ENCODE results near the gene BRI3BP.
"Not testable (repeated sequence)": the region's sequence is repeated elsewhere in the genome, so short reads cannot be mapped to it uniquely, and the experiment has no call there.

BRI3BP gene

DNA sequence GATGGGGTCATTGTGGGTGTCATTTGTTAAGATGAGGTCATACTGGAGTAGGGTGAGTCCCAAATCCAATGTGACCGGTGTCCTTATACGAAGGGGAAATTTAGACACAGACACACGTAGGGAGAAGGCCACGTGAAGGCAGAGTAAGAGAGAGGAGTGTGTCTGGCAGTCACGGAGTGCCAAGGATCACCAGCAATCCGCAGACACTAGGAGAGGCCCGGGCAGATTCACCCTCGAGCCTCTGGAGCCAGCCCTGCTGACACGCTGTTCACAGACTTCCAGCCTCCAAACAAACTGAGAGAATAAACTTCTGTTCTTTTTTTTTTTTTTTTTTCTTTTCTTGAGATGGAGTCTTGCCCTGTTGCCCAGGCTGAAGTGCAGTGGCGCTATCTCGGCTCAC lies 24.9 kb downstream of the BRI3BP start:
- Histone ChIP-seq H3K4me1 (ENCODE audit: control insufficient read depth, insufficient read depth, low read length) (no peaks in the 10 kb centered on the region), H3K4me3 (ENCODE audit: insufficient read depth, low read depth, low read length) (no peak overlapping the region), H3K27me3 (ENCODE audit: control insufficient read depth, insufficient read depth, low read length, poor library complexity, severe bottlenecking) (no peaks in the 10 kb centered on the region), H3K27ac (ENCODE audit: insufficient read depth, low read depth, low read length, poor library complexity, severe bottlenecking) (no peak overlapping the region), H3K9me3 (ENCODE audit: control insufficient read depth, low read length) (no peaks in the 10 kb centered on the region), H3K36me3 (ENCODE audit: control insufficient read depth, insufficient read depth, low read length) (peaks cover 6% of the 10 kb centered on the region)
- 91 to 94% methylated on average over 11 of the region's 11 CpGs for WGBS, 2 experiments

- no peaks in the 10 kb centered on the region for H3K27me3 ChIP-seq (ENCODE audit: control insufficient read depth, insufficient read depth, low read length, poor library complexity, severe bottlenecking)
- H3K36me3 ChIP-seq (ENCODE audit: control insufficient read depth, insufficient read depth, low read length) = peaks cover 7% of the 10 kb centered on the region
- no peak overlapping the region for H3K27ac ChIP-seq (ENCODE audit: insufficient read depth, low read depth, low read length, poor library complexity, severe bottlenecking)
- H3K9me3 ChIP-seq (ENCODE audit: control insufficient read depth, low read length) = no peaks in the 10 kb centered on the region
- 94 to 95% methylated on average over 9 of the region's 9 CpGs for WGBS, 2 experiments
- H3K4me3 ChIP-seq (ENCODE audit: insufficient read depth, low read depth, low read length) = no peak overlapping the region
- no peaks in the 10 kb centered on the region for H3K4me1 ChIP-seq (ENCODE audit: control insufficient read depth, insufficient read depth, low read length)
These were observed 27.7 kb downstream of the BRI3BP start for GRCh38 chr12:125021096-125021495.

DNA sequence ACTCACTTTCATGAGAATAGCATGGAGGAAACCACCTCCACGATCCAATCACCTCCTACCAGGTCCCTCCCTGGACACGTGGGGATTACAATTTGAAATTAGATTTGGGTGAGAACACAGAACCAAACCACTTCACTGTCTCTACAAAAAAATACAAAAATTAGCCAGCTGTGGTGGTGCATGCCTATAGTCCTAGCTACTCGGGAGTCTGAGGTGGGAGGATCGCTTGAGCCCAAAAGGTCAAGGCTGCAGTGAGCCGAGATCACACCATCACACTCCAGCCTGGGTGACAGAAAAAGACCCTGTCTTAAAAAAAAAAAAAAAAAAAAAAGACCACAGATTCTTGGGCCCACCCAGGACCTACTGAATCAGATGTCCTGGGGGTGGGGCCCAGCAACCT lies 28.3 kb downstream of the BRI3BP start:
- Histone ChIP-seq H3K4me1 (ENCODE audit: control insufficient read depth, insufficient read depth, low read length) (no peaks in the 10 kb centered on the region), H3K4me3 (ENCODE audit: insufficient read depth, low read depth, low read length) (no peak overlapping the region), H3K9me3 (ENCODE audit: control insufficient read depth, low read length) (no peaks in the 10 kb centered on the region), H3K27me3 (ENCODE audit: control insufficient read depth, insufficient read depth, low read length, poor library complexity, severe bottlenecking) (no peaks in the 10 kb centered on the region), H3K36me3 (ENCODE audit: control insufficient read depth, insufficient read depth, low read length) (peaks cover 7% of the 10 kb centered on the region), H3K27ac (ENCODE audit: insufficient read depth, low read depth, low read length, poor library complexity, severe bottlenecking) (no peak overlapping the region)
- WGBS, 2 experiments = 85 to 90% methylated on average over 5 of the region's 5 CpGs

DNA sequence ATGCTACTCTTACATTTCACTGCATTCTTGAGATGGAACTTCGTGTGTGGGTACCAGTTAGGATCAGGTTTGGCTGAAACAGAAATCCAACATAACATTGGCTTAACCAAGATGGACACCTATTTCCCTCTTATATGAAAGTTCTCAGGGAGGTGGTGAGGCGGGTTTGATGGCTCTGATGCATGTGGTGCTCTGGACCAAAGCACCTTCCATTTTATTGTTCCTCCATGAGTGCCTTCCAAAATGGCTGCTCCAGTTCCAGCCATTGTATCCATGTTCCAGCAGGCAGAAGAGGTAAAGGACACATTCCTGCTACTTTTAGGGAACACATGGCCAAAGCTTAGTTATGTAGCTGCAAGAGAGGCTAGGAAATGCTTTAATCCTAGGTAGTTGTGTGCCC lies 29.6 kb downstream of the BRI3BP start:
- Histone ChIP-seq H3K27me3 (ENCODE audit: control insufficient read depth, insufficient read depth, low read length, poor library complexity, severe bottlenecking) (no peaks in the 10 kb centered on the region), H3K27ac (ENCODE audit: insufficient read depth, low read depth, low read length, poor library complexity, severe bottlenecking) (no peak overlapping the region), H3K4me1 (ENCODE audit: control insufficient read depth, insufficient read depth, low read length) (no peaks in the 10 kb centered on the region), H3K4me3 (ENCODE audit: insufficient read depth, low read depth, low read length) (no peak overlapping the region), H3K36me3 (ENCODE audit: control insufficient read depth, insufficient read depth, low read length) (peaks cover 7% of the 10 kb centered on the region), H3K9me3 (ENCODE audit: control insufficient read depth, low read length) (no peaks in the 10 kb centered on the region)
- WGBS, 2 experiments = 96 to 97% methylated on average over 2 of the region's 2 CpGs

DNA sequence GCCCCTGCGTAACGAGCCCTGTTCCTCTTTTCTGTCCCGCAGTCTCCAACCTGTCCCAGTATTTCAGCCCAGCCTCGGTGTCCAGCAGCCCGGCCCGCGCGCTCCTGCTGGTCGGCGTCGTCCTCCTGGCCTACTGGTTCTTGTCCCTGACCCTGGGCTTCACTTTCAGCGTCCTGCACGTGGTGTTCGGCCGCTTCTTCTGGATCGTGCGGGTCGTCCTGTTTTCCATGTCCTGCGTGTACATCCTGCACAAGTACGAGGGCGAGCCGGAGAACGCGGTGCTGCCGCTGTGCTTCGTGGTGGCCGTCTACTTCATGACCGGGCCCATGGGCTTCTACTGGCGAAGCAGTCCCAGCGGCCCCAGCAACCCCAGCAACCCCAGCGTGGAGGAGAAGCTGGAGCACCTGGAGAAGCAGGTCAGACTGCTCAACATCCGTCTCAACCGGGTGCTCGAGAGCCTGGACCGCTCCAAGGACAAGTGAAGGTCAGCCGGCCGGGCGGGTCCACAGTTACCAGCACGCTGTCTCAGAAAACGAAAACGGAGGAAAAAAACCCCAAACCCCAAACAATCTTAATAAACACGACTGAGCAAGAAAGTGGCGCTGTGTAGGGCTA lies 31.6 kb downstream of the BRI3BP start:
- Histone ChIP-seq H3K9me3 (ENCODE audit: control insufficient read depth, low read length) (no peaks in the 10 kb centered on the region), H3K27ac (ENCODE audit: insufficient read depth, low read depth, low read length, poor library complexity, severe bottlenecking) (no peak overlapping the region), H3K36me3 (ENCODE audit: control insufficient read depth, insufficient read depth, low read length) (peaks cover 7% of the 10 kb centered on the region), H3K27me3 (ENCODE audit: control insufficient read depth, insufficient read depth, low read length, poor library complexity, severe bottlenecking) (no peaks in the 10 kb centered on the region), H3K4me3 (ENCODE audit: insufficient read depth, low read depth, low read length) (no peak overlapping the region), H3K4me1 (ENCODE audit: control insufficient read depth, insufficient read depth, low read length) (no peaks in the 10 kb centered on the region)
- WGBS, 2 experiments = 94 to 95% methylated on average over 43 of the region's 43 CpGs

- Histone ChIP-seq H3K4me3 (ENCODE audit: insufficient read depth, low read depth, low read length) (no peak overlapping the region), H3K36me3 (ENCODE audit: control insufficient read depth, insufficient read depth, low read length) (peaks cover 7% of the 10 kb centered on the region), H3K27ac (ENCODE audit: insufficient read depth, low read depth, low read length, poor library complexity, severe bottlenecking) (no peak overlapping the region), H3K9me3 (ENCODE audit: control insufficient read depth, low read length) (no peaks in the 10 kb centered on the region), H3K4me1 (ENCODE audit: control insufficient read depth, insufficient read depth, low read length) (no peaks in the 10 kb centered on the region), H3K27me3 (ENCODE audit: control insufficient read depth, insufficient read depth, low read length, poor library complexity, severe bottlenecking) (no peaks in the 10 kb centered on the region)
- WGBS, 2 experiments = 95 to 97% methylated on average over 6 to 9 of the region's 9 CpGs
These were observed 32.3 kb downstream of the BRI3BP start for GRCh38 chr12:125025606-125026235.

GRCh38 chr12:125028106-125028505 lies 34.7 kb downstream of the BRI3BP start:
- no peaks in the 10 kb centered on the region for H3K27me3 ChIP-seq (ENCODE audit: control insufficient read depth, insufficient read depth, low read length, poor library complexity, severe bottlenecking)
- H3K4me3 ChIP-seq (ENCODE audit: insufficient read depth, low read depth, low read length) = no peak overlapping the region
- H3K9me3 ChIP-seq (ENCODE audit: control insufficient read depth, low read length) = no peaks in the 10 kb centered on the region
- H3K4me1 ChIP-seq (ENCODE audit: control insufficient read depth, insufficient read depth, low read length) = no peaks in the 10 kb centered on the region
- H3K36me3 ChIP-seq (ENCODE audit: control insufficient read depth, insufficient read depth, low read length) = peaks cover 3% of the 10 kb centered on the region
- WGBS, 2 experiments = 92 to 97% methylated on average over 7 to 8 of the region's 8 CpGs
- H3K27ac ChIP-seq (ENCODE audit: insufficient read depth, low read depth, low read length, poor library complexity, severe bottlenecking) = no peak overlapping the region

- Histone ChIP-seq H3K27ac (ENCODE audit: insufficient read depth, low read depth, low read length, poor library complexity, severe bottlenecking) (no peak overlapping the region), H3K4me1 (ENCODE audit: control insufficient read depth, insufficient read depth, low read length) (no peaks in the 10 kb centered on the region), H3K36me3 (ENCODE audit: control insufficient read depth, insufficient read depth, low read length) (no peaks in the 10 kb centered on the region), H3K27me3 (ENCODE audit: control insufficient read depth, insufficient read depth, low read length, poor library complexity, severe bottlenecking) (no peaks in the 10 kb centered on the region), H3K4me3 (ENCODE audit: insufficient read depth, low read depth, low read length) (no peak overlapping the region), H3K9me3 (ENCODE audit: control insufficient read depth, low read length) (peaks cover 2% of the 10 kb centered on the region)
- WGBS, 2 experiments = 93% methylated on average over 7 of the region's 7 CpGs
These were observed 36.4 kb downstream of the BRI3BP start for GRCh38 chr12:125029761-125030358.

DNA sequence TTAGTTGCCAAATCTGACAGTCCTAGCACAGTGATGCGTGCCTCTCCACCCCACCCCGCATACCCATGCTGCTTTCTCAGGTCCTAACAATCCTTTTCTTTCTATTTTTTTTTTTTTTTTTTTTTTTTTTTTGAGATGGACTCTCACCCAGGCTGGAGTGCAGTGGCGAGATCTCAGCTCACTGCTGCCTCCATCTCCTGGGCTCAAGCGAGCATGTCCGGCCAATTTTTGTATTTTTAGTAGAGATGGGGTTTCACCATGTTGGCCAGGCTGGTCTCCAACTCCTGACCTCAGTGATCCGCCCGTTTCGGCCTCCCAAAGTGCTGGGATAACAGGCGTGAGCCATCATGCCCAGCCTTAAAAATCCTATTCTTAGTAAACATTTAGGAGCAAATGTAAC lies 38.0 kb downstream of the BRI3BP start:
- H3K4me1 ChIP-seq (ENCODE audit: control insufficient read depth, insufficient read depth, low read length); H3K27ac ChIP-seq (ENCODE audit: insufficient read depth, low read depth, low read length, poor library complexity, severe bottlenecking); H3K36me3 ChIP-seq (ENCODE audit: control insufficient read depth, insufficient read depth, low read length); H3K27me3 ChIP-seq (ENCODE audit: control insufficient read depth, insufficient read depth, low read length, poor library complexity, severe bottlenecking); H3K9me3 ChIP-seq (ENCODE audit: control insufficient read depth, low read length); H3K4me3 ChIP-seq (ENCODE audit: insufficient read depth, low read depth, low read length): not testable (repeated sequence)
- 80 to 81% methylated on average over 9 of the region's 9 CpGs for WGBS, 2 experiments

DNA sequence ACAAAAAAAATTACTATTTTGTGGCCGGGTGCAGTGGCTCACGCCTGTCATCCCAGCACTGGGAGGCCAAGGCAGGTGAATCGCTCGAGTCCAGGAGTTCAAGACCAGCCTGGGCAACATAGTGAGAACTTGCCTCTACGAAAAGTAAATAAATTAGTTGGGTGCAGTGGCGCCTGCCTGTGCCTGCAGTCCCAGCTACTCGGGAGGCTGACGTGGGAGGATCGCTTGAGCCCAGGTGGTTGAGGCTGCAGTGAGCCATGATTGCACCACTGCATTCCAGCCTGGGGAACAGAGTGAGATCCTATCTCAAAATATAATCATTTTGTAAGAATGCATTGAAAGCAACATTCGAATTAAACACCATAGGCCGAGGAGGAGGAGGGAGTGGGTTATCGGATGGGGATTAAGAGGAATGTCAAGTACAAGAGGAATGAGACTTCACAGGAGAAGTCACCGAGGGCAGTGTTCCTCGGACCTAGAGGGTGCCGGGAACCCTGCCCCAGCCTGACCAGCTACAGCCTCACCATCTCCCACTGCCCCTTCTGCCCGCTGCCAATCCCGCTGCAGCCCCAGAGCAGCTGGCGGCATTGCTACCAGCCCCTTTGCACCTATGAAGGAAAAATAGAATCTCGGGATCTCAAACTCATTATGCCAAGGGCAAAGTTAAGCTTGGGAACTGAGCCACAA lies 39.2 kb downstream of the BRI3BP start:
- H3K9me3 ChIP-seq (ENCODE audit: control insufficient read depth, low read length) = peaks cover 3% of the 10 kb centered on the region
- 93 to 94% methylated on average over 19 of the region's 19 CpGs for WGBS, 2 experiments
- no peaks in the 10 kb centered on the region for H3K27me3 ChIP-seq (ENCODE audit: control insufficient read depth, insufficient read depth, low read length, poor library complexity, severe bottlenecking)
- no peak overlapping the region for H3K27ac ChIP-seq (ENCODE audit: insufficient read depth, low read depth, low read length, poor library complexity, severe bottlenecking)
- H3K36me3 ChIP-seq (ENCODE audit: control insufficient read depth, insufficient read depth, low read length) = no peaks in the 10 kb centered on the region
- no peaks in the 10 kb centered on the region for H3K4me1 ChIP-seq (ENCODE audit: control insufficient read depth, insufficient read depth, low read length)
- H3K4me3 ChIP-seq (ENCODE audit: insufficient read depth, low read depth, low read length) = no peak overlapping the region

Data from ectodermal cell (in vitro differentiated cells).